HCT116 (cell line): Measurements from ENCODE around the gene COTL1.

Source experiments
- EZH2 ChIP-seq: fragments of 200-600 bp; sonication (generic); IDR thresholded peaks from 2 replicates; pipeline ENCODE4 v1.6.1; 2017; ENCODE audit warnings: antibody characterized with exemption, mixed run types
- FOSL1 ChIP-seq: IDR thresholded peaks from 2 replicates; pipeline ENCODE4 v1.6.1; 2012; ENCODE audit warnings: low read depth
- POLR2AphosphoS5 ChIP-seq: IDR thresholded peaks from 2 replicates; pipeline ENCODE4 v1.6.1; 2011; ENCODE audit warnings: mild to moderate bottlenecking, low read depth, low read length, moderate library complexity
- TCF7L2 ChIP-seq: IDR thresholded peaks from 2 replicates; pipeline ENCODE4 v1.7.0; 2011; ENCODE audit warnings: borderline replicate concordance, inconsistent platforms; ENCODE audit not compliant: insufficient read depth, insufficient read length; ENCODE audit errors: extremely low read depth
- ZFX ChIP-seq: fragments of 450-650 bp; IDR thresholded peaks from 2 replicates; pipeline ENCODE4 v1.6.1; 2017
- TF ChIP-seq, protein P1 (sequence below), 3 experiments: fragments of 200-600 bp in 1 of 3; sonication (generic) in 1 of 3; IDR thresholded peaks in 2 of 3; conservative IDR thresholded peaks in 1 of 3; 2 replicates each; pipeline ENCODE4 v1.5.1; 2012 to 2017; ENCODE audit warnings: low read depth in 2 of 3, low read length in 2 of 3, antibody characterized with exemption in 1 of 3, borderline replicate concordance in 1 of 3, control low read depth in 1 of 3, mild to moderate bottlenecking in 1 of 3, mixed read lengths in 1 of 3, mixed run types in 1 of 3, moderate library complexity in 1 of 3; ENCODE audit not compliant: insufficient read depth in 1 of 3

GRCh38 chr16:84607061-84607460 lies 10.8 kb downstream of the COTL1 start:
- TF ChIP-seq, protein P1, sequence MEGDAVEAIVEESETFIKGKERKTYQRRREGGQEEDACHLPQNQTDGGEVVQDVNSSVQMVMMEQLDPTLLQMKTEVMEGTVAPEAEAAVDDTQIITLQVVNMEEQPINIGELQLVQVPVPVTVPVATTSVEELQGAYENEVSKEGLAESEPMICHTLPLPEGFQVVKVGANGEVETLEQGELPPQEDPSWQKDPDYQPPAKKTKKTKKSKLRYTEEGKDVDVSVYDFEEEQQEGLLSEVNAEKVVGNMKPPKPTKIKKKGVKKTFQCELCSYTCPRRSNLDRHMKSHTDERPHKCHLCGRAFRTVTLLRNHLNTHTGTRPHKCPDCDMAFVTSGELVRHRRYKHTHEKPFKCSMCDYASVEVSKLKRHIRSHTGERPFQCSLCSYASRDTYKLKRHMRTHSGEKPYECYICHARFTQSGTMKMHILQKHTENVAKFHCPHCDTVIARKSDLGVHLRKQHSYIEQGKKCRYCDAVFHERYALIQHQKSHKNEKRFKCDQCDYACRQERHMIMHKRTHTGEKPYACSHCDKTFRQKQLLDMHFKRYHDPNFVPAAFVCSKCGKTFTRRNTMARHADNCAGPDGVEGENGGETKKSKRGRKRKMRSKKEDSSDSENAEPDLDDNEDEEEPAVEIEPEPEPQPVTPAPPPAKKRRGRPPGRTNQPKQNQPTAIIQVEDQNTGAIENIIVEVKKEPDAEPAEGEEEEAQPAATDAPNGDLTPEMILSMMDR (IDR thresholded peaks at IDR 0.05 in 2 of 3, conservative IDR thresholded peaks at IDR 0.05 in 1 of 3; ENCODE audit: borderline replicate concordance in 1 of 3, insufficient read depth in 1 of 3, low read depth in 2 of 3, low read length in 2 of 3), result no peak
- TF ChIP-seq TCF7L2 (no peak), ZFX (no peak), EZH2 (no peak), FOSL1 (no peak), POLR2AphosphoS5 (no peak)
